Upper lobe of left lung (tissue), 6 donors: ENCODE data around the gene CDC25B. TPM values are rescaled to one million over a fixed set of nuclear protein-coding genes. Genes with fewer than 3 reads are reported as not detected.

Source experiments
- ATAC-seq, 2 donors: fragments of 200-7000 bp; cut with Tn5 transposase; one replicate each; pipeline ENCODE4 v1.9.1; 2022; ENCODE audit warnings: mild to moderate bottlenecking in 2 of 2, moderate library complexity in 2 of 2; ENCODE audit not compliant: low FRiP score in 2 of 2
- DNase-seq, 2 donors: peaks; one replicate each; pipeline ENCODE4 v3.0.0-alpha.2; 2019 to 2020
- H3K27ac ChIP-seq, 4 donors: fragments of 200-600 bp; sonication (generic); one replicate each; pipeline ENCODE4 v1.5.1; 2016 to 2019
- H3K27me3 ChIP-seq, 4 donors: fragments of 200-600 bp; sonication (generic); one replicate each; pipeline ENCODE4 v1.5.1; 2017 to 2019
- H3K36me3 ChIP-seq, 4 donors: fragments of 200-600 bp; sonication (generic); one replicate each; pipeline ENCODE4 v1.5.1; 2016 to 2019
- H3K4me1 ChIP-seq, 4 donors: fragments of 200-600 bp; sonication (generic); one replicate each; pipeline ENCODE4 v1.5.1; 2018 to 2019
- H3K4me3 ChIP-seq, 4 donors: fragments of 200-600 bp; sonication (generic); one replicate each; pipeline ENCODE4 v1.5.1; 2017 to 2019; ENCODE audit warnings: mild to moderate bottlenecking in 2 of 4, moderate library complexity in 1 of 4
- H3K9me3 ChIP-seq, 4 donors: fragments of 200-600 bp; sonication (generic); one replicate each; pipeline ENCODE4 v1.5.1; 2018 to 2019
- EP300 ChIP-seq, 4 donors: sonication (generic); formaldehyde crosslinking; IDR thresholded peaks; one replicate each; pipeline ENCODE4 v1.5.1; 2017; ENCODE audit warnings: antibody characterized with exemption in 4 of 4, control low read depth in 2 of 4
- POLR2A ChIP-seq, 4 donors: fragments of 450-650 bp; IDR thresholded peaks; one replicate each; pipeline ENCODE4 v1.5.1; 2016 to 2017; ENCODE audit warnings: antibody characterized with exemption in 4 of 4, mild to moderate bottlenecking in 2 of 4
- POLR2AphosphoS5 ChIP-seq, 2 donors: sonication (generic); formaldehyde crosslinking; IDR thresholded peaks; one replicate each; pipeline ENCODE4 v1.5.1; 2017; ENCODE audit warnings: antibody characterized with exemption in 2 of 2
- WGBS, 2 donors: methylation state at CpG; one replicate each; pipeline ENCODE4 v1.1.5; 2017 to 2018; 5-methylcytosine and 5-hydroxymethylcytosine counted together
- total RNA-seq, 6 donors: library from RNA; depleted of rRNA in 4 of 6; stranded (reverse); fragments of >200 nt in 4 of 6; gene quantifications; one replicate each; pipeline versions ENCODE4 v1.1.0 to v1.2.1, GENCODE V29; 2016 to 2021
- TF ChIP-seq, protein P1 (sequence below), 6 experiments: fragments of 450-650 bp in 4 of 6; fragments of 200-600 bp in 2 of 6; sonication (generic) in 2 of 6; IDR thresholded peaks; one replicate each; pipeline ENCODE4 v1.5.1; 2016 to 2019; ENCODE audit warnings: antibody characterized with exemption in 6 of 6
- donor health status: DM: no; HTN: no; CAD: no; lungs with moderate emphysema.
- donor health status: DM: no; HTN: yes; CAD: no; lungs with severe emphysema.

CDC25B gene
- total RNA-seq, 6 donors from 2014 or later = 45.5 to 151 (median 99.1) TPM

GRCh38 chr20:3798908-3799248, 2.8 kb downstream of the CDC25B start:
- TF ChIP-seq POLR2A (IDR thresholded peaks at IDR 0.05) = no peak
- TF ChIP-seq EP300 (IDR thresholded peaks at IDR 0.05) = no peak
- TF ChIP-seq, protein P1, sequence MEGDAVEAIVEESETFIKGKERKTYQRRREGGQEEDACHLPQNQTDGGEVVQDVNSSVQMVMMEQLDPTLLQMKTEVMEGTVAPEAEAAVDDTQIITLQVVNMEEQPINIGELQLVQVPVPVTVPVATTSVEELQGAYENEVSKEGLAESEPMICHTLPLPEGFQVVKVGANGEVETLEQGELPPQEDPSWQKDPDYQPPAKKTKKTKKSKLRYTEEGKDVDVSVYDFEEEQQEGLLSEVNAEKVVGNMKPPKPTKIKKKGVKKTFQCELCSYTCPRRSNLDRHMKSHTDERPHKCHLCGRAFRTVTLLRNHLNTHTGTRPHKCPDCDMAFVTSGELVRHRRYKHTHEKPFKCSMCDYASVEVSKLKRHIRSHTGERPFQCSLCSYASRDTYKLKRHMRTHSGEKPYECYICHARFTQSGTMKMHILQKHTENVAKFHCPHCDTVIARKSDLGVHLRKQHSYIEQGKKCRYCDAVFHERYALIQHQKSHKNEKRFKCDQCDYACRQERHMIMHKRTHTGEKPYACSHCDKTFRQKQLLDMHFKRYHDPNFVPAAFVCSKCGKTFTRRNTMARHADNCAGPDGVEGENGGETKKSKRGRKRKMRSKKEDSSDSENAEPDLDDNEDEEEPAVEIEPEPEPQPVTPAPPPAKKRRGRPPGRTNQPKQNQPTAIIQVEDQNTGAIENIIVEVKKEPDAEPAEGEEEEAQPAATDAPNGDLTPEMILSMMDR (IDR thresholded peaks at IDR 0.05) = no peak
- no peak for TF ChIP-seq POLR2AphosphoS5 (IDR thresholded peaks at IDR 0.05)
- DNase-seq (no peak), ATAC-seq (no peak)
- no peaks in the 10 kb centered on the region for H3K9me3 ChIP-seq
- no peaks in the 10 kb centered on the region for H3K27me3 ChIP-seq
- H3K36me3 ChIP-seq = peaks cover 4 to 52% (median 46%) of the 10 kb centered on the region in 4 donors
- H3K4me3 ChIP-seq = peak overlapping the region in 1 of 4 donors; percentile 96
- peaks cover 70 to 88% (median 79%) of the 10 kb centered on the region in 4 donors for H3K4me1 ChIP-seq
- H3K27ac ChIP-seq = peak overlapping the region; percentile 94 to 98 (median 96)
- 60 to 91% methylated on average over 2 to 3 of the region's 3 CpGs for WGBS, 2 donors

DNA sequence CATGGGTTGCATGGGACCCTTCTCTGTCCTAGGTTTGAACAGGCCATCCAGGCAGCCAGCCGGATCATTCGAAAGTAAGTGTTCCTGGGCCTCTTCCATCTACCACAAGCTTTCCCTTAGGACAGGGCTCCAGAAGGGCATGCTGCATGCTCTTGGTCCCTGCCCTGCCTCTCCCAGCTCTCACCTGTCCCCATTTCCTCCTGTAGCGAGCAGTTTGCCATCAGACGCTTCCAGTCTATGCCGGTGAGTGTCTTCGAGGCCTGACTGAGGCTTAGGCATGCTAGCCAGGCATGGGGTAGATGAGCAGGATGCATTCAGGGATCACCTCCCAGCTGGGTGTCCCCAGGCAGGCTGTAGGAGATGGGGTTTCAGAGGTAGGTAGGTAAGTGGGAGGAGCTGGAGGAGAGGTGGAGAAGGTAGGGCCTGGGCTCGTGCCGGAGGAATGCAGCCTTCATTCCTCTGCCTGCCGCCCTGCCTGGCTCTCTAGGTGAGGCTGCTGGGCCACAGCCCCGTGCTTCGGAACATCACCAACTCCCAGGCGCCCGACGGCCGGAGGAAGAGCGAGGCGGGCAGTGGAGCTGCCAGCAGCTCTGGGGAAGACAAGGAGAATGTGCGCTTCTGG, 4.3 kb downstream of the CDC25B start:
- Histone ChIP-seq H3K9me3 (no peaks in the 10 kb centered on the region), H3K4me3 (no peak overlapping the region), H3K27me3 (no peaks in the 10 kb centered on the region), H3K27ac (peak overlapping the region; percentile 13 to 98 (median 96)), H3K4me1 (peaks cover 76 to 95% (median 86%) of the 10 kb centered on the region in 4 donors), H3K36me3 (peaks cover 4 to 67% (median 61%) of the 10 kb centered on the region in 4 donors)
- no peak for DNase-seq
- ATAC-seq = no peak
- no peak for TF ChIP-seq POLR2AphosphoS5 (IDR thresholded peaks at IDR 0.05)
- no peak for TF ChIP-seq EP300 (IDR thresholded peaks at IDR 0.05)
- TF ChIP-seq, protein P1 (IDR thresholded peaks at IDR 0.05) = no peak
- TF ChIP-seq POLR2A (IDR thresholded peaks at IDR 0.05) = no peak
- WGBS, 2 donors = 76 to 85% methylated on average over 15 to 18 of the region's 18 CpGs

- DNase-seq (peak in 1 of 2 donors; percentile 60), ATAC-seq (no peak)
- peak overlapping the region; percentile 13 to 98 (median 96) for H3K27ac ChIP-seq
- H3K36me3 ChIP-seq = peaks cover 4 to 72% (median 65%) of the 10 kb centered on the region in 4 donors
- no peaks in the 10 kb centered on the region for H3K27me3 ChIP-seq
- WGBS, 2 donors = 90 to 93% methylated on average over 5 to 8 of the region's 8 CpGs
- peaks cover 78 to 97% (median 89%) of the 10 kb centered on the region in 4 donors for H3K4me1 ChIP-seq
- no peaks in the 10 kb centered on the region for H3K9me3 ChIP-seq
- no peak overlapping the region for H3K4me3 ChIP-seq
- TF ChIP-seq, protein P1 (IDR thresholded peaks at IDR 0.05) = no peak
- TF ChIP-seq POLR2AphosphoS5 (IDR thresholded peaks at IDR 0.05) (no peak), EP300 (IDR thresholded peaks at IDR 0.05) (no peak), POLR2A (IDR thresholded peaks at IDR 0.05) (no peak)
These were observed 4.8 kb downstream of the CDC25B start for GRCh38 chr20:3800878-3801260.

DNA sequence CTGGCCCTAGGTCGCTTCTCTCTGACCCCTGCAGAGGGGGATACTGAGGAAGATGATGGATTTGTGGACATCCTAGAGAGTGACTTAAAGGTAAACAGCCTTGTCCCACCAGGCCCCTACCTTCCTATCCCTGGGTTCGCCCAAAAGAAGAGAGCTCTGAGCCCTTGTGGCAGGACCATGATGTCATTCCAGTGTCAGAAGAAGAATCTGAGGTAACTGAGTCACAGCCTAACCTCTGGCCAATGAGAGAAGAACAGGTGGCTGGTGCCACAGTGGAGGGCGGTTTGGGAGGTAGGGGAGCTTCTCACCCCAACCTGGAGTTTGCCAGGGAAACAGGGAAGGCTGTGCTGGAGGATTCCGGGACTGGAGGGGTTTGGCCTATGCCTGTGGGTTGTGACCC, 5.2 kb downstream of the CDC25B start:
- ATAC-seq = no peak
- Histone ChIP-seq H3K27ac (peak overlapping the region; percentile 13 to 98 (median 96)), H3K27me3 (no peaks in the 10 kb centered on the region), H3K36me3 (peaks cover 4 to 75% (median 68%) of the 10 kb centered on the region in 4 donors), H3K9me3 (no peaks in the 10 kb centered on the region), H3K4me1 (peaks cover 82 to 100% (median 94%) of the 10 kb centered on the region in 4 donors), H3K4me3 (no peak overlapping the region)
- DNase-seq = no peak
- 77 to 97% methylated on average over 4 of the region's 4 CpGs for WGBS, 2 donors
- TF ChIP-seq, protein P1 (IDR thresholded peaks at IDR 0.05) = no peak
- no peak for TF ChIP-seq EP300 (IDR thresholded peaks at IDR 0.05)

DNA sequence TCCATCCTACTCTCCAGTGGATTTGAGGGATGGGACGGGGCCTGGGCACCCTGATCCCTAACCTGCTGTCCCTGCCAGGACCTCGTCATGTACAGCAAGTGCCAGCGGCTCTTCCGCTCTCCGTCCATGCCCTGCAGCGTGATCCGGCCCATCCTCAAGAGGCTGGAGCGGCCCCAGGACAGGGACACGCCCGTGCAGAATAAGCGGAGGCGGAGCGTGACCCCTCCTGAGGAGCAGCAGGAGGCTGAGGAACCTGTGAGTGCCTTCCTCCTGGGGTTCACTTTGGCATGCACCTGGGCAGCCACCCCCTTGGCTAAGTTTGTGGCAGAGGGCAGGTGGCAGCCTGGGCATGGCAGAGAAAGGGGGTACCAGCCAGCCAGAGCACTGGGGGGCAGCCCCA, 5.7 kb downstream of the CDC25B start:
- peaks cover 81 to 100% (median 96%) of the 10 kb centered on the region in 4 donors for H3K4me1 ChIP-seq

More for the DNA sequence above, 5.7 kb downstream of the CDC25B start:
- peaks cover 4 to 75% (median 68%) of the 10 kb centered on the region in 4 donors for H3K36me3 ChIP-seq
- H3K27me3 ChIP-seq = no peaks in the 10 kb centered on the region
- WGBS, 2 donors = 91 to 98% methylated on average over 12 to 13 of the region's 13 CpGs
- no peaks in the 10 kb centered on the region for H3K9me3 ChIP-seq
- peak overlapping the region; percentile 13 to 98 (median 96) for H3K27ac ChIP-seq
- no peak for ATAC-seq
- TF ChIP-seq POLR2AphosphoS5 (IDR thresholded peaks at IDR 0.05) = peak; percentile 16 to 41
- TF ChIP-seq, protein P1 (IDR thresholded peaks at IDR 0.05) = no peak
- H3K4me3 ChIP-seq = no peak overlapping the region
- peak; percentile 58 to 71 for DNase-seq
